HEK293 (cell line): Measurements from ENCODE around the gene DPH2.
A peak's percentile ranks its signal among the peaks of the same experiment; 100 is the strongest.

ENCODE experiments used
- CTCF ChIA-PET: fragments of 350-600 bp; formaldehyde crosslinking; extraction: SDS; loops from one replicate; lab custom pipeline; 2021; ENCODE audit warnings: antibody characterized with exemption; lab: Yijun Ruan, JAX
- POLR2A ChIA-PET: fragments of 300-600 bp; formaldehyde crosslinking; extraction: SDS; loops from one replicate; lab custom pipeline; 2020; ENCODE audit warnings: antibody characterized with exemption, inconsistent platforms; lab: Yijun Ruan, JAX
- H3K27ac ChIP-seq: fragments of 200-500 bp; sonication (Bioruptor generic); 2 replicates; pipeline ENCODE4 v1.5.1; 2014; ENCODE audit warnings: low read depth, low read length, control low read depth, inconsistent platforms; ENCODE audit errors: extremely low read depth
- H3K36me3 ChIP-seq, 2 experiments: fragments of 200-500 bp in 1 of 2; sonication (Bioruptor generic) in 1 of 2; 1 replicate in 1 of 2; 2 replicates in 1 of 2; pipeline ENCODE4 v1.5.1; 2014 to 2017; ENCODE audit warnings: inconsistent platforms in 2 of 2, low read length in 2 of 2; ENCODE audit not compliant: control insufficient read depth in 2 of 2, insufficient read depth in 1 of 2
- H3K4me1 ChIP-seq: fragments of 200-500 bp; sonication (Bioruptor generic); 2 replicates; pipeline ENCODE4 v1.5.1; 2014; ENCODE audit warnings: mild to moderate bottlenecking, low read length, inconsistent platforms; ENCODE audit not compliant: control insufficient read depth, insufficient read depth
- H3K4me3 ChIP-seq: 2 replicates; pipeline ENCODE4 v1.5.1; 2011; ENCODE audit warnings: low read depth, mild to moderate bottlenecking, control low read depth, low read length, moderate library complexity
- H3K9me3 ChIP-seq: fragments of 200-500 bp; sonication (Bioruptor generic); 2 replicates; pipeline ENCODE4 v1.5.1; 2014; ENCODE audit warnings: low read depth, low read length, inconsistent platforms; ENCODE audit not compliant: control insufficient read depth, insufficient read depth
- GLI2 ChIP-seq: fragments of 450-650 bp; formaldehyde crosslinking; IDR thresholded peaks from 2 replicates; pipeline ENCODE4; 2017; ENCODE audit warnings: missing biosample characterization, missing genetic modification characterization, low read depth, borderline replicate concordance
- GLIS1 ChIP-seq: fragments of 450-650 bp; formaldehyde crosslinking; IDR thresholded peaks from 2 replicates; pipeline ENCODE4 v1.5.1; 2016; ENCODE audit warnings: missing biosample characterization, missing genetic modification characterization
- ZBTB1 ChIP-seq: fragments of 450-650 bp; formaldehyde crosslinking; IDR thresholded peaks from 2 replicates; pipeline ENCODE4 v1.5.1; 2016; ENCODE audit warnings: missing biosample characterization, missing genetic modification characterization
- ZNF184 ChIP-seq: fragments of 450-650 bp; IDR thresholded peaks from 2 replicates; pipeline ENCODE4 v1.5.1; 2018; ENCODE audit warnings: missing biosample characterization, mild to moderate bottlenecking, missing genetic modification characterization
- ZNF23 ChIP-seq: fragments of 450-650 bp; formaldehyde crosslinking; IDR thresholded peaks from 2 replicates; pipeline ENCODE4 v1.5.1; 2016; ENCODE audit warnings: missing biosample characterization, missing genetic modification characterization, borderline replicate concordance
- ZNF24 ChIP-seq: fragments of 450-650 bp; formaldehyde crosslinking; IDR thresholded peaks from 2 replicates; pipeline ENCODE4 v1.5.1; 2016; ENCODE audit warnings: missing biosample characterization, missing genetic modification characterization
- ZNF37A ChIP-seq: fragments of 450-650 bp; IDR thresholded peaks from 2 replicates; pipeline ENCODE4 v1.5.1; 2018; ENCODE audit warnings: missing biosample characterization, missing genetic modification characterization
- ZNF518A ChIP-seq: fragments of 450-650 bp; formaldehyde crosslinking; conservative IDR thresholded peaks from 2 replicates; pipeline ENCODE4 v1.5.1; 2016; ENCODE audit warnings: low read depth, missing biosample characterization, missing genetic modification characterization
- ZNF596 ChIP-seq: fragments of 450-650 bp; IDR thresholded peaks from 2 replicates; pipeline ENCODE4 v1.5.0; 2018; ENCODE audit warnings: missing biosample characterization, mild to moderate bottlenecking, missing genetic modification characterization, moderate library complexity
- ZNF610 ChIP-seq: fragments of 450-650 bp; formaldehyde crosslinking; IDR thresholded peaks from 2 replicates; pipeline ENCODE4 v1.5.1; 2016; ENCODE audit warnings: missing biosample characterization, missing genetic modification characterization, borderline replicate concordance
- ZNF76 ChIP-seq: fragments of 450-650 bp; formaldehyde crosslinking; IDR thresholded peaks from 2 replicates; pipeline ENCODE4; 2016; ENCODE audit warnings: low read depth, missing biosample characterization, missing genetic modification characterization, borderline replicate concordance
- ZXDB ChIP-seq: fragments of 450-650 bp; formaldehyde crosslinking; IDR thresholded peaks from 2 replicates; pipeline ENCODE4 v1.5.1; 2016; ENCODE audit warnings: missing biosample characterization, missing genetic modification characterization
- TF ChIP-seq, protein P1 (sequence below): fragments of 450-650 bp; formaldehyde crosslinking; IDR thresholded peaks from 2 replicates; pipeline ENCODE4 v1.5.1; 2016; ENCODE audit warnings: missing biosample characterization, missing genetic modification characterization
- TF ChIP-seq, protein P2 (sequence below): fragments of 450-650 bp; formaldehyde crosslinking; IDR thresholded peaks from 2 replicates; pipeline ENCODE4 v1.5.1; 2016; ENCODE audit warnings: missing biosample characterization, missing genetic modification characterization
- TF ChIP-seq, protein P3 (sequence below): fragments of 450-650 bp; formaldehyde crosslinking; IDR thresholded peaks from 2 replicates; pipeline ENCODE4 v1.5.1; 2016; ENCODE audit warnings: missing biosample characterization, missing genetic modification characterization
- TF ChIP-seq, protein P4 (sequence below): fragments of 450-650 bp; formaldehyde crosslinking; conservative IDR thresholded peaks from 2 replicates; pipeline ENCODE4 v1.5.1; 2016; ENCODE audit warnings: low read depth, missing biosample characterization, missing genetic modification characterization

Gene DPH2

DNA sequence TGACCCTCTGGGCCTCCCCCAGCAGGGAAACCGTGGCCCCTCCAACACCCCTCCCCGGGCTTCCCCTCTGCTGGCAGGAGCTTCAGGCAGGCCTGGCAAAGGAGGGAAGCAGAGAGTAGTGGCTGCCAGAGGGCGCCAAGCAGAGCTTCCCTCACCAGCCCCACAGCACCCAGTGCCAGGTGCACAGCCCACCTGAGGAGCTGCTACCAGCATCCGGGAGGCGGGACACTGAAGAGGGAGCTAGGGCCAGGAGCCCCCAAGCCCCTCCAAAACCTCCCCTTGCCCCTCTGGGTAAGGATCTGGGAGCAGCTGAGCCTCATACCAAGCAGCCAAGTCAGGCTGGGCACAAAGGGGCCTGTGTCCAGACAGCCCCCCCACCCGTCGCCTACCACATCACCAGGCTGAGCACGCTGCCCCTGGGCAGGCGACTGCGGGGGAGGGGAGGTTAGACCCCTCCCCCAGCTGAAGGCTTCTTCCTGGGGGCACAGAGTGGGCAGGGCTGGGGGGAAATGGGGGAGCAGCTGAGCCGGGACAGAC, 41.2 kb downstream of the DPH2 start (continued):
- no peak for TF ChIP-seq ZXDB
- TF ChIP-seq, protein P1, sequence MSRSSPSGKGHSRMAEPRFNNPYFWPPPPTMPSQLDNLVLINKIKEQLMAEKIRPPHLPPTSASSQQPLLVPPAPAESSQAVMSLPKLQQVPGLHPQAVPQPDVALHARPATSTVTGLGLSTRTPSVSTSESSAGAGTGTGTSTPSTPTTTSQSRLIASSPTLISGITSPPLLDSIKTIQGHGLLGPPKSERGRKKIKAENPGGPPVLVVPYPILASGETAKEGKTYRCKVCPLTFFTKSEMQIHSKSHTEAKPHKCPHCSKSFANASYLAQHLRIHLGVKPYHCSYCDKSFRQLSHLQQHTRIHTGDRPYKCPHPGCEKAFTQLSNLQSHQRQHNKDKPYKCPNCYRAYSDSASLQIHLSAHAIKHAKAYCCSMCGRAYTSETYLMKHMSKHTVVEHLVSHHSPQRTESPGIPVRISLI (tag by site-specific recombination), result no peak
- TF ChIP-seq, protein P2, sequence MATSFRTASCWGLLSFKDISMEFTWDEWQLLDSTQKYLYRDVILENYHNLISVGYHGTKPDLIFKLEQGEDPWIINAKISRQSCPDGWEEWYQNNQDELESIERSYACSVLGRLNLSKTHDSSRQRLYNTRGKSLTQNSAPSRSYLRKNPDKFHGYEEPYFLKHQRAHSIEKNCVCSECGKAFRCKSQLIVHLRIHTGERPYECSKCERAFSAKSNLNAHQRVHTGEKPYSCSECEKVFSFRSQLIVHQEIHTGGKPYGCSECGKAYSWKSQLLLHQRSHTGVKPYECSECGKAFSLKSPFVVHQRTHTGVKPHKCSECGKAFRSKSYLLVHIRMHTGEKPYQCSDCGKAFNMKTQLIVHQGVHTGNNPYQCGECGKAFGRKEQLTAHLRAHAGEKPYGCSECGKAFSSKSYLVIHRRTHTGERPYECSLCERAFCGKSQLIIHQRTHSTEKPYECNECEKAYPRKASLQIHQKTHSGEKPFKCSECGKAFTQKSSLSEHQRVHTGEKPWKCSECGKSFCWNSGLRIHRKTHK (tag by site-specific recombination), result no peak
- no peak for TF ChIP-seq ZBTB1
- no peak for TF ChIP-seq ZNF37A (tag by site-specific recombination)
- TF ChIP-seq ZNF518A (tag by site-specific recombination), result no peak
- TF ChIP-seq ZNF596 (tag by site-specific recombination), result no peak
- no peak for TF ChIP-seq ZNF610 (tag by site-specific recombination)
- no peak for TF ChIP-seq ZNF184 (tag by site-specific recombination)

- H3K27ac ChIP-seq, result no peak overlapping the region
- no peak overlapping the region for H3K4me3 ChIP-seq
- CTCF ChIA-PET, result interaction anchor here (2.9 to 3.4 kb wide), 2 partner anchors 24 to 35 kb away, joined by 7 to 20 read pairs; no protein-coding TSS in a partner anchor
- peak; percentile 34; the same call in 1 of the 2 replicates for TF ChIP-seq ZNF24 (tag by site-specific recombination)
- TF ChIP-seq ZNF76 (tag by site-specific recombination), result no peak
- TF ChIP-seq, all 188 proteins: peak for 1
- no peaks in the 10 kb centered on the region for H3K36me3 ChIP-seq
- no peaks in the 10 kb centered on the region for H3K9me3 ChIP-seq
- H3K4me1 ChIP-seq, result no peaks in the 10 kb centered on the region
- POLR2A ChIA-PET, result no interaction called here
These were observed 42.6 kb downstream of the DPH2 start for GRCh38 chr1:44012404-44012803.

GRCh38 chr1:44012941-44013609, 43.3 kb downstream of the DPH2 start:
- Histone ChIP-seq H3K9me3 (no peaks in the 10 kb centered on the region), H3K27ac (no peak overlapping the region), H3K4me1 (no peaks in the 10 kb centered on the region), H3K4me3 (no peak overlapping the region), H3K36me3 (no peaks in the 10 kb centered on the region)
- CTCF ChIA-PET, result interaction anchor here (0.6 to 3.4 kb wide), 4 partner anchors 8 to 78 kb away, joined by 4 to 20 read pairs (median 6); no protein-coding TSS in a partner anchor
- POLR2A ChIA-PET, result interaction anchor here (1.6 kb wide), 1 partner anchor 23 kb away, joined by 4 read pairs; no protein-coding TSS in a partner anchor
- TF ChIP-seq GLI2 (tag by site-specific recombination) (no peak), GLIS1 (tag by site-specific recombination) (no peak), ZNF23 (tag by site-specific recombination) (no peak)
- TF ChIP-seq, protein P3, sequence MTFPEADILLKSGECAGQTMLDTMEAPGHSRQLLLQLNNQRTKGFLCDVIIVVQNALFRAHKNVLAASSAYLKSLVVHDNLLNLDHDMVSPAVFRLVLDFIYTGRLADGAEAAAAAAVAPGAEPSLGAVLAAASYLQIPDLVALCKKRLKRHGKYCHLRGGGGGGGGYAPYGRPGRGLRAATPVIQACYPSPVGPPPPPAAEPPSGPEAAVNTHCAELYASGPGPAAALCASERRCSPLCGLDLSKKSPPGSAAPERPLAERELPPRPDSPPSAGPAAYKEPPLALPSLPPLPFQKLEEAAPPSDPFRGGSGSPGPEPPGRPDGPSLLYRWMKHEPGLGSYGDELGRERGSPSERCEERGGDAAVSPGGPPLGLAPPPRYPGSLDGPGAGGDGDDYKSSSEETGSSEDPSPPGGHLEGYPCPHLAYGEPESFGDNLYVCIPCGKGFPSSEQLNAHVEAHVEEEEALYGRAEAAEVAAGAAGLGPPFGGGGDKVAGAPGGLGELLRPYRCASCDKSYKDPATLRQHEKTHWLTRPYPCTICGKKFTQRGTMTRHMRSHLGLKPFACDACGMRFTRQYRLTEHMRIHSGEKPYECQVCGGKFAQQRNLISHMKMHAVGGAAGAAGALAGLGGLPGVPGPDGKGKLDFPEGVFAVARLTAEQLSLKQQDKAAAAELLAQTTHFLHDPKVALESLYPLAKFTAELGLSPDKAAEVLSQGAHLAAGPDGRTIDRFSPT, result no peak
- TF ChIP-seq, protein P4, sequence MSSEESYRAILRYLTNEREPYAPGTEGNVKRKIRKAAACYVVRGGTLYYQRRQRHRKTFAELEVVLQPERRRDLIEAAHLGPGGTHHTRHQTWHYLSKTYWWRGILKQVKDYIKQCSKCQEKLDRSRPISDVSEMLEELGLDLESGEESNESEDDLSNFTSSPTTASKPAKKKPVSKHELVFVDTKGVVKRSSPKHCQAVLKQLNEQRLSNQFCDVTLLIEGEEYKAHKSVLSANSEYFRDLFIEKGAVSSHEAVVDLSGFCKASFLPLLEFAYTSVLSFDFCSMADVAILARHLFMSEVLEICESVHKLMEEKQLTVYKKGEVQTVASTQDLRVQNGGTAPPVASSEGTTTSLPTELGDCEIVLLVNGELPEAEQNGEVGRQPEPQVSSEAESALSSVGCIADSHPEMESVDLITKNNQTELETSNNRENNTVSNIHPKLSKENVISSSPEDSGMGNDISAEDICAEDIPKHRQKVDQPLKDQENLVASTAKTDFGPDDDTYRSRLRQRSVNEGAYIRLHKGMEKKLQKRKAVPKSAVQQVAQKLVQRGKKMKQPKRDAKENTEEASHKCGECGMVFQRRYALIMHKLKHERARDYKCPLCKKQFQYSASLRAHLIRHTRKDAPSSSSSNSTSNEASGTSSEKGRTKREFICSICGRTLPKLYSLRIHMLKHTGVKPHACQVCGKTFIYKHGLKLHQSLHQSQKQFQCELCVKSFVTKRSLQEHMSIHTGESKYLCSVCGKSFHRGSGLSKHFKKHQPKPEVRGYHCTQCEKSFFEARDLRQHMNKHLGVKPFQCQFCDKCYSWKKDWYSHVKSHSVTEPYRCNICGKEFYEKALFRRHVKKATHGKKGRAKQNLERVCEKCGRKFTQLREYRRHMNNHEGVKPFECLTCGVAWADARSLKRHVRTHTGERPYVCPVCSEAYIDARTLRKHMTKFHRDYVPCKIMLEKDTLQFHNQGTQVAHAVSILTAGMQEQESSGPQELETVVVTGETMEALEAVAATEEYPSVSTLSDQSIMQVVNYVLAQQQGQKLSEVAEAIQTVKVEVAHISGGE (tag by site-specific recombination), result no peak
